ENCODE results near the gene ZNF831.

Gene ZNF831

GRCh38 chr20:59124296-59125029 is 39.2 kb upstream of the ZNF831 start:
- TF ChIP-seq GABPA (IDR thresholded peaks at IDR 0.05; ENCODE audit: low read depth) = no peak
- TF ChIP-seq REST (IDR thresholded peaks at IDR 0.05; ENCODE audit: insufficient replicate concordance, low read depth) = no peak
- TF ChIP-seq SPI1 (IDR thresholded peaks at IDR 0.05; ENCODE audit: borderline replicate concordance, low read depth) = no peak
- no peak for TF ChIP-seq CTCF (IDR thresholded peaks at IDR 0.05; ENCODE audit: insufficient read depth, low read length)
- no peak for TF ChIP-seq POLR2AphosphoS5 (IDR thresholded peaks at IDR 0.05; ENCODE audit: low read depth)
- Histone ChIP-seq H3K4me3 (replicated peaks; ENCODE audit: insufficient read depth, low read length) (no peak overlapping the region), H3K27ac (replicated peaks) (no peak overlapping the region), H3K27me3 (ENCODE audit: insufficient read depth, poor library complexity, severe bottlenecking) (no peaks in the 10 kb centered on the region)
- DNase-seq (ENCODE audit: low read depth in 1 of 2, low spot score in 1 of 2) = no peak

GRCh38 chr20:59125332-59125731 is 38.3 kb upstream of the ZNF831 start:
- DNase-seq (ENCODE audit: low read depth in 1 of 2, low spot score in 1 of 2) = no peak
- Histone ChIP-seq H3K27ac (replicated peaks) (no peak overlapping the region), H3K27me3 (ENCODE audit: insufficient read depth, poor library complexity, severe bottlenecking) (no peaks in the 10 kb centered on the region), H3K4me3 (replicated peaks; ENCODE audit: insufficient read depth, low read length) (no peak overlapping the region)
- TF ChIP-seq REST (IDR thresholded peaks at IDR 0.05; ENCODE audit: insufficient replicate concordance, low read depth) (no peak), SPI1 (IDR thresholded peaks at IDR 0.05; ENCODE audit: borderline replicate concordance, low read depth) (no peak), POLR2AphosphoS5 (IDR thresholded peaks at IDR 0.05; ENCODE audit: low read depth) (no peak), CTCF (IDR thresholded peaks at IDR 0.05; ENCODE audit: insufficient read depth, low read length) (no peak), GABPA (IDR thresholded peaks at IDR 0.05; ENCODE audit: low read depth) (no peak)

GRCh38 chr20:59125836-59126235 is 37.8 kb upstream of the ZNF831 start:
- no peak for TF ChIP-seq POLR2AphosphoS5 (IDR thresholded peaks at IDR 0.05; ENCODE audit: low read depth)
- H3K27me3 ChIP-seq (ENCODE audit: insufficient read depth, poor library complexity, severe bottlenecking) = no peaks in the 10 kb centered on the region
- no peak overlapping the region for H3K4me3 ChIP-seq (replicated peaks; ENCODE audit: insufficient read depth, low read length)
- DNase-seq (ENCODE audit: low read depth in 1 of 2, low spot score in 1 of 2) = no peak
- no peak overlapping the region for H3K27ac ChIP-seq (replicated peaks)

GRCh38 chr20:59127839-59128238 is 35.8 kb upstream of the ZNF831 start:
- Histone ChIP-seq H3K27ac (replicated peaks) (no peak overlapping the region), H3K27me3 (ENCODE audit: insufficient read depth, poor library complexity, severe bottlenecking) (no peaks in the 10 kb centered on the region), H3K4me3 (replicated peaks; ENCODE audit: insufficient read depth, low read length) (no peak overlapping the region)
- no peak for DNase-seq (ENCODE audit: low read depth in 1 of 2, low spot score in 1 of 2)
- TF ChIP-seq GABPA (IDR thresholded peaks at IDR 0.05; ENCODE audit: low read depth) (no peak), CTCF (IDR thresholded peaks at IDR 0.05; ENCODE audit: insufficient read depth, low read length) (no peak), POLR2AphosphoS5 (IDR thresholded peaks at IDR 0.05; ENCODE audit: low read depth) (no peak), SPI1 (IDR thresholded peaks at IDR 0.05; ENCODE audit: borderline replicate concordance, low read depth) (no peak), REST (IDR thresholded peaks at IDR 0.05; ENCODE audit: insufficient replicate concordance, low read depth) (no peak)

All from HL-60 (cell line).